Ascending aorta (tissue), 2 donors: Measurements from ENCODE around the gene SPG11. TPM values are rescaled to one million over a fixed set of nuclear protein-coding genes. Genes with fewer than 3 reads are reported as not detected.

Source experiments
- DNase-seq, 2 donors: peaks; one replicate each; pipeline ENCODE4 v3.0.0-alpha.2; 2019; ENCODE audit warnings: low spot score in 2 of 2
- H3K27ac ChIP-seq, 2 donors: fragments of 200-600 bp; sonication (generic); one replicate each; pipeline ENCODE4 v1.5.1; 2016 to 2017; ENCODE audit warnings: mild to moderate bottlenecking in 1 of 2
- H3K27me3 ChIP-seq: fragments of 200-600 bp; sonication (generic); one replicate; pipeline ENCODE4 v1.5.1; 2017
- H3K36me3 ChIP-seq, 2 donors: fragments of 200-600 bp; sonication (generic); one replicate each; pipeline ENCODE4 v1.5.1; 2016
- H3K4me1 ChIP-seq, 2 donors: fragments of 200-600 bp; sonication (generic); one replicate each; pipeline ENCODE4 v1.5.1; 2016 to 2017; ENCODE audit warnings: mild to moderate bottlenecking in 1 of 2
- H3K4me3 ChIP-seq, 2 donors: fragments of 200-600 bp; sonication (generic); one replicate each; pipeline ENCODE4 v1.5.1; 2016 to 2017; ENCODE audit warnings: mild to moderate bottlenecking in 1 of 2
- H3K9me3 ChIP-seq, 2 donors: fragments of 200-600 bp; sonication (generic); one replicate each; pipeline ENCODE4 v1.5.1; 2016
- intact Hi-C: fragments of 100-400 bp; cut with DNase I; formaldehyde crosslinking; loops from one replicate; pipeline ENCODE4 v1.15.1; 2023
- total RNA-seq: library from RNA; depleted of rRNA; stranded (reverse); fragments of >200 nt; gene quantifications from one replicate; pipeline ENCODE4 v1.1.0, GENCODE V29; 2016
- TF ChIP-seq, protein P1 (sequence below), 3 experiments: fragments of 200-600 bp in 2 of 3; fragments of 450-650 bp in 1 of 3; sonication (generic) in 2 of 3; IDR thresholded peaks; one replicate each; pipeline ENCODE4 v1.5.1; 2016 to 2019; ENCODE audit warnings: antibody characterized with exemption in 3 of 3, mild to moderate bottlenecking in 1 of 3, moderate library complexity in 1 of 3

The SPG11 gene
- total RNA-seq, 1 donor from 2014 or later = 21.1 TPM

DNA sequence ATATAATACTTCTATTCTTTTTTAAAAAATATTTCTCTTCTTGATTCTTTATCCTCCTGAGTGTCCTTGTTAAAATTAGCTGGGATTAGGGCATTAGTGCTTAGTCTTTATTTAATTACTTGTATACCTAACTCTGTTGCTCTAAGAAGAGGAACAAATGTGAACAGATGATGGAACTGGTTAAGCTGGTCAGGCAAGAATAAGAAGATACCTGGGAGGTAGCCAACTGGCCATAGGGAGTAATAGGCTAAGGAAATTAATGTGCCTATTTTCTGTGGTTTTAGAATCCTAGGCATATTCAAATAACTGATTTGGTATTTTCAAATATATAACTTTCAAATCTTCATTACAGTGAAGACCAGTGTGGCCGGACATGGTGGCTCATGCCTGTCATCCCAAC lies 72.1 kb downstream of the SPG11 start:
- intact Hi-C loops = no loop called here
- no peak overlapping the region for H3K27ac ChIP-seq
- no peaks in the 10 kb centered on the region for H3K4me1 ChIP-seq
- TF ChIP-seq, protein P1, sequence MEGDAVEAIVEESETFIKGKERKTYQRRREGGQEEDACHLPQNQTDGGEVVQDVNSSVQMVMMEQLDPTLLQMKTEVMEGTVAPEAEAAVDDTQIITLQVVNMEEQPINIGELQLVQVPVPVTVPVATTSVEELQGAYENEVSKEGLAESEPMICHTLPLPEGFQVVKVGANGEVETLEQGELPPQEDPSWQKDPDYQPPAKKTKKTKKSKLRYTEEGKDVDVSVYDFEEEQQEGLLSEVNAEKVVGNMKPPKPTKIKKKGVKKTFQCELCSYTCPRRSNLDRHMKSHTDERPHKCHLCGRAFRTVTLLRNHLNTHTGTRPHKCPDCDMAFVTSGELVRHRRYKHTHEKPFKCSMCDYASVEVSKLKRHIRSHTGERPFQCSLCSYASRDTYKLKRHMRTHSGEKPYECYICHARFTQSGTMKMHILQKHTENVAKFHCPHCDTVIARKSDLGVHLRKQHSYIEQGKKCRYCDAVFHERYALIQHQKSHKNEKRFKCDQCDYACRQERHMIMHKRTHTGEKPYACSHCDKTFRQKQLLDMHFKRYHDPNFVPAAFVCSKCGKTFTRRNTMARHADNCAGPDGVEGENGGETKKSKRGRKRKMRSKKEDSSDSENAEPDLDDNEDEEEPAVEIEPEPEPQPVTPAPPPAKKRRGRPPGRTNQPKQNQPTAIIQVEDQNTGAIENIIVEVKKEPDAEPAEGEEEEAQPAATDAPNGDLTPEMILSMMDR (IDR thresholded peaks at IDR 0.05) = no peak
- DNase-seq = no peak
- no peaks in the 10 kb centered on the region for H3K9me3 ChIP-seq
- H3K27me3 ChIP-seq = no peaks in the 10 kb centered on the region
- H3K36me3 ChIP-seq = peaks cover 78 to 96% of the 10 kb centered on the region in 2 donors
- H3K4me3 ChIP-seq = no peak overlapping the region

- Histone ChIP-seq H3K27ac (no peak overlapping the region), H3K4me3 (no peak overlapping the region), H3K4me1 (no peaks in the 10 kb centered on the region), H3K9me3 (no peaks in the 10 kb centered on the region), H3K36me3 (peaks cover 70 to 97% of the 10 kb centered on the region in 2 donors), H3K27me3 (no peaks in the 10 kb centered on the region)
- no peak for DNase-seq
- intact Hi-C loops = no loop called here
- TF ChIP-seq, protein P1 (IDR thresholded peaks at IDR 0.05) = no peak
Measured at GRCh38 chr15:44588541-44588940, 74.9 kb downstream of the SPG11 start.

DNA sequence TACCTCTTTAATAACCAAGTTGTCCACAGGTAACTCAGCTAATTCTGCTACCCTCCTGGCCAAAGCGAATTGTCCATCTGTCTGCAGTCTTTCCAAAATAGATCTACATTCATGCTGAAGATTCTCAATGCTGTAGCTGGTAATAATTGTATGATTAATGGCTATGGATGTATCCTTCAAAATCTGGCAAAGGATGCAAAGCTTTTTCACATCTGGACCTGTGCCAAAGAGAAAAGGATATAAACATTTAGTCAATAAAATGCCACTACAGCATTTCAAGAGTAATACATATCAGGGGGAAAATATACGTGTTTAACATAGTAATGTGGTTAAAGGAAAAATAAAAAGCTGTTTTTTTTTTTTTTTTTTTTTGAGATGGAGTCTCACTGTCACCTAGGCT lies 77.8 kb downstream of the SPG11 start:
- Histone ChIP-seq H3K36me3 (peaks cover 49 to 86% of the 10 kb centered on the region in 2 donors), H3K9me3 (no peaks in the 10 kb centered on the region), H3K4me3 (no peak overlapping the region), H3K27me3 (no peaks in the 10 kb centered on the region), H3K27ac (no peak overlapping the region), H3K4me1 (no peaks in the 10 kb centered on the region)
- no peak for DNase-seq
- intact Hi-C loops = no loop called here
- TF ChIP-seq, protein P1 (IDR thresholded peaks at IDR 0.05) = no peak

GRCh38 chr15:44584162-44584749 lies 79.2 kb downstream of the SPG11 start:
- intact Hi-C loops = no loop called here

GRCh38 chr15:44580105-44580504 lies 83.4 kb downstream of the SPG11 start:
- no peak for DNase-seq
- Histone ChIP-seq H3K4me3 (no peak overlapping the region), H3K36me3 (peaks cover 19 to 32% of the 10 kb centered on the region in 2 donors), H3K27me3 (no peaks in the 10 kb centered on the region), H3K4me1 (no peaks in the 10 kb centered on the region), H3K9me3 (no peaks in the 10 kb centered on the region), H3K27ac (no peak overlapping the region)
- TF ChIP-seq, protein P1 (IDR thresholded peaks at IDR 0.05) = no peak
- intact Hi-C loops = no loop called here

More at GRCh38 chr15:44584162-44584749, 79.2 kb downstream of the SPG11 start:
- Histone ChIP-seq H3K4me1 (no peaks in the 10 kb centered on the region), H3K27me3 (no peaks in the 10 kb centered on the region), H3K27ac (no peak overlapping the region), H3K9me3 (no peaks in the 10 kb centered on the region), H3K4me3 (no peak overlapping the region), H3K36me3 (peaks cover 36 to 72% of the 10 kb centered on the region in 2 donors)
- no peak for DNase-seq
- TF ChIP-seq, protein P1 (IDR thresholded peaks at IDR 0.05) = peak in 1 of 3 experiments; percentile 13

DNA sequence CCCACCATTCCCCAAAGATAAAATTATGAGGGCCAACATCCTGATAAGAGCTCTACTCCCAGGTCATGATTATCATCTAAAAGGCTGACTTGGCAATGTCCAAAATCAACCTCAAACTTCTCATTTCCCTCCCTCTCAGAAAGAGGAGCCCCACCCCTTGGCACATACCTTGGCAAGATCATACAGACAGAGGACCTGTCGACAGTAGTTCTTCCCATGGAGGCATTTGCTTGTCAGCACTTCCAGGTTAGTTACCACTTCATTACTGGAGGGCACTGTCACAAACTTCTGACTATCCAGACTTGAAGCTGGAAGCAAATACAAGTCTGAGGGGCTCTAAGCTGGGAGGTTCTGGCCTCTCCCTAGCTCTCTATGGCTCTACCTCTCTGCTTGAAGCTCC lies 88.7 kb downstream of the SPG11 start:
- H3K4me1 ChIP-seq = no peaks in the 10 kb centered on the region
- DNase-seq = no peak
- TF ChIP-seq, protein P1 (IDR thresholded peaks at IDR 0.05) = no peak
- H3K27ac ChIP-seq = no peak overlapping the region
- H3K36me3 ChIP-seq = peaks cover 26 to 42% of the 10 kb centered on the region in 2 donors
- no peaks in the 10 kb centered on the region for H3K9me3 ChIP-seq
- no peaks in the 10 kb centered on the region for H3K27me3 ChIP-seq
- intact Hi-C loops = no loop called here
- H3K4me3 ChIP-seq = no peak overlapping the region
